ENCODE measurements around the gene EFS.
A peak's percentile ranks its signal among the peaks of the same experiment; 100 is the strongest.

EFS gene

DNA sequence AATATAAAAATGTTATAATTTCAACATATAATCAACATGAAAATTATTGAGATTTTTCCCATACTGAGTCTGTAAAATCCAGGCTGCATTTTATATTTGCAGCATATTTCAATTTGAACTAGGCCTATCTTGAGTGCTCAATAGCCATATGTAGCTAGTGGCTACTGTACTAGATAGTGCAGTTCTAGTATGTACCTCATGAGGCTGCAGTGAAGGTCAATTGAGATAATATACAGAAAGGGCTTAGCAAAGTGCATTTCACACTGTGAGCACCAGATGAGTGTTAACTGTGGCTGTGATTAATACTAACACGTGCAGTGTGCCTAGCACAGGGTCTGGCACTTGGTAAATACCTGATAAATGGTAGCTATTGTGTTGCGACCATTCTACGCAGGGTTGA, 6.9 kb downstream of the EFS start:
- TF ChIP-seq, protein P1, sequence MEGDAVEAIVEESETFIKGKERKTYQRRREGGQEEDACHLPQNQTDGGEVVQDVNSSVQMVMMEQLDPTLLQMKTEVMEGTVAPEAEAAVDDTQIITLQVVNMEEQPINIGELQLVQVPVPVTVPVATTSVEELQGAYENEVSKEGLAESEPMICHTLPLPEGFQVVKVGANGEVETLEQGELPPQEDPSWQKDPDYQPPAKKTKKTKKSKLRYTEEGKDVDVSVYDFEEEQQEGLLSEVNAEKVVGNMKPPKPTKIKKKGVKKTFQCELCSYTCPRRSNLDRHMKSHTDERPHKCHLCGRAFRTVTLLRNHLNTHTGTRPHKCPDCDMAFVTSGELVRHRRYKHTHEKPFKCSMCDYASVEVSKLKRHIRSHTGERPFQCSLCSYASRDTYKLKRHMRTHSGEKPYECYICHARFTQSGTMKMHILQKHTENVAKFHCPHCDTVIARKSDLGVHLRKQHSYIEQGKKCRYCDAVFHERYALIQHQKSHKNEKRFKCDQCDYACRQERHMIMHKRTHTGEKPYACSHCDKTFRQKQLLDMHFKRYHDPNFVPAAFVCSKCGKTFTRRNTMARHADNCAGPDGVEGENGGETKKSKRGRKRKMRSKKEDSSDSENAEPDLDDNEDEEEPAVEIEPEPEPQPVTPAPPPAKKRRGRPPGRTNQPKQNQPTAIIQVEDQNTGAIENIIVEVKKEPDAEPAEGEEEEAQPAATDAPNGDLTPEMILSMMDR (conservative IDR thresholded peaks at IDR 0.05; ENCODE audit: low read depth, low read length) = no peak
- DNase-seq (ENCODE audit: low read depth) = no peak
- H3K4me3 ChIP-seq (ENCODE audit: low read length) = no peak overlapping the region

DNA sequence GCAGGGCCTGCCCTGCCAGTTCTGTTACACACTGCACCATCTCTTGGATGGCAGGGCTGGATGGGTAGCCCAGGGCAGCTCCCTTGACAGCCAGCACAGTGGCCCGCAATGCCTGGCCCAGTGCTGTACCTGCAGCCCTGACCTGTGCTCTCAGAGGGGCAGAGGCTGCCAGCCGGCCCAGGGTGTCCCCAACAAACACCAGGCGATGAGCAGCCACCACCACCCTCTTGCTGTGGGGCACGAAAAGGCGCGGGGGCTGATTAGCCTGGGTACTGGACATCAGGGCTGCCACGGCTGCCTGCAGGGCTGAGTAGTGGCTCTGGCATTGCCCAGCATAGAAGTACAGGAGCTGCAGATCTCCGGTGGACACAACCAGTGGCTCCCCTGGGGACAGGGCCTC, 7.7 kb downstream of the EFS start:
- DNase-seq (ENCODE audit: low read depth) = no peak
- no peak overlapping the region for H3K4me3 ChIP-seq (ENCODE audit: low read length)
- TF ChIP-seq, protein P1 (conservative IDR thresholded peaks at IDR 0.05; ENCODE audit: low read depth, low read length) = no peak

DNA sequence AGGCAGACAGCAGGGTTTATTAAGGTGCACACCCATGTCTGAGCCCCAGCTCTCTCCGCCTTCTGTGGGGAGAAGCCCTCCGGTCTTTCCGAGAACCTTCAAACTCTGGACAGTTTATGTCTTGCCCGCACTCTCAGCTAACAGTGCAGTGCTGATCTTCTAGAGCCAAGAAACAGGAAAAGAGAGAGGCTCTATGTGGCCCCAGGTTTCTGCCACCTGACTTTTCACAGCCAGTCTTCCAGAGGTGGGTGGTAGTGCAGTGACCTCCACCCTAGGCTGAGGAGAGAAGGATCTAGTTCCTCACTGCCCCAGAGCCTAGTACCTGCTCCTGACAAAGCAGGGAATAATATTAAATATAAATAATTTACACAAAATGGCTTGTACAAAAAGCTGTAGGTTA, 8.3 kb downstream of the EFS start:
- no peak for DNase-seq (ENCODE audit: low read depth)
- TF ChIP-seq, protein P1 (conservative IDR thresholded peaks at IDR 0.05; ENCODE audit: low read depth, low read length) = no peak
- H3K4me3 ChIP-seq (ENCODE audit: low read length) = no peak overlapping the region

DNA sequence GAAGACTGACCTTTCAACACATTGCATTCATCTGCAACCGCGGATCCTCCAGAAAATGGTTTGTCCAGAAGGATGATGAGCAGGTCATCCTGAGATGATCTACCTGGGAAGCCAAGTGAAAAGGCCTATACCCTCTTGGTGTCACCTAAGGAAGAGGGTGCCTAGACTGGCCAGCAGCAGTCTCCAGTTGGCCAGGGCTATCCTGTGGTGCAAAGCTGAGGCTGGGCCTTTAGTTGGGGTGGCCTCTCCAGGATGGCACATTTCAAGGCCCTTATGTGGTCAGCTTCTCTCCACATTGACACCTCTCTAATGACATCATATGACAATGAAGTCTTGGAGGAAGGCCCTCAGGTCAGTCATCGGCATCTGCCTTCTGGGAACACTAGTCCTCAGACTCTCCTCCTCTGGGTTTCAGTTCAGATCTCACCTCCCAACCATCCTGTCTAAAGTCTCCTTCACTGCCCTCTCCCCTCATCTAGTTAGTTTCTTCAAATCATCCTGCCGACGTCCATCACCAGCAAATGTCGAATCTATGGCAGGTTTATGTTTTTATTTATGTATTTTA, 9.0 kb downstream of the EFS start:
- no peak overlapping the region for H3K4me3 ChIP-seq (ENCODE audit: low read length)
- DNase-seq (ENCODE audit: low read depth) = no peak
- TF ChIP-seq, protein P1 (conservative IDR thresholded peaks at IDR 0.05; ENCODE audit: low read depth, low read length) = no peak

DNA sequence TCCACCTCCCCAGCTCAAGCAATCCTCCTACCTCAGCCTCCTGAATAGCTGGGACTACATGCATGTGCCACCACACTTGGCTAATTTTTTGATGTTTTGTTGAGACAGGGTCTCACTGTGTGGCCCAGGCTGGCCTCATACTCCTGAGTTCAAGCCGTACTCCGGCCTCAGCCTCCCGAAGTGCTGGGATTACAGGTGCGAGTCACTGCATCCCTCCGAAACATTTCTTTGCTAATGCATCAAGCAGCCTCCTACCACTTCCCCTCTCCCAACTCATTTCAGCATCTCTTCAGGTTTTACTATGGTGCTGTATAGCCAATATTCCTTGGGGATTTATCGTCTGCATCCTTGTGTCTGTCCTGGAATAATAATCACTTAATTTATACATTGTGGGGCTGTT, 10.0 kb downstream of the EFS start:
- no peak for DNase-seq (ENCODE audit: low read depth)
- TF ChIP-seq, protein P1 (conservative IDR thresholded peaks at IDR 0.05; ENCODE audit: low read depth, low read length) = no peak
- no peak overlapping the region for H3K4me3 ChIP-seq (ENCODE audit: low read length)

DNA sequence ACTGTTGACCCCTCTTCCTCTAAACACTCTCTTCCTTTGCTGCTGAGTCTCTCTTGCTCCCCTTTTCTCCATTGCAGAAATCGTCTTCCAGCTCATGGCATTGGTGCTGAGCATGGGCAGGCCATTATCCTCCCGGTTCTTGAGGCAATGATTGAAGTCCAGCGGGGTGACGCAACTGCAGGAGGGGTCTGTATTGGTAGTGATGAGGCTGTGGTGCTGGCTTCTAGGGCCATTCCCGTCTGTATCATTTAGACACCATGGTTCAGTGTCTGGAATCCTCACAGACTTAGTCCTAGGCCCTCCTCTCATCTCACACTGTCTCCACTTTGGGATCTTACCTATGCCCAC, 11.6 kb downstream of the EFS start:
- H3K4me3 ChIP-seq (ENCODE audit: low read length) = no peak overlapping the region
- TF ChIP-seq, protein P1 (conservative IDR thresholded peaks at IDR 0.05; ENCODE audit: low read depth, low read length) = no peak
- DNase-seq (ENCODE audit: low read depth) = no peak

DNA sequence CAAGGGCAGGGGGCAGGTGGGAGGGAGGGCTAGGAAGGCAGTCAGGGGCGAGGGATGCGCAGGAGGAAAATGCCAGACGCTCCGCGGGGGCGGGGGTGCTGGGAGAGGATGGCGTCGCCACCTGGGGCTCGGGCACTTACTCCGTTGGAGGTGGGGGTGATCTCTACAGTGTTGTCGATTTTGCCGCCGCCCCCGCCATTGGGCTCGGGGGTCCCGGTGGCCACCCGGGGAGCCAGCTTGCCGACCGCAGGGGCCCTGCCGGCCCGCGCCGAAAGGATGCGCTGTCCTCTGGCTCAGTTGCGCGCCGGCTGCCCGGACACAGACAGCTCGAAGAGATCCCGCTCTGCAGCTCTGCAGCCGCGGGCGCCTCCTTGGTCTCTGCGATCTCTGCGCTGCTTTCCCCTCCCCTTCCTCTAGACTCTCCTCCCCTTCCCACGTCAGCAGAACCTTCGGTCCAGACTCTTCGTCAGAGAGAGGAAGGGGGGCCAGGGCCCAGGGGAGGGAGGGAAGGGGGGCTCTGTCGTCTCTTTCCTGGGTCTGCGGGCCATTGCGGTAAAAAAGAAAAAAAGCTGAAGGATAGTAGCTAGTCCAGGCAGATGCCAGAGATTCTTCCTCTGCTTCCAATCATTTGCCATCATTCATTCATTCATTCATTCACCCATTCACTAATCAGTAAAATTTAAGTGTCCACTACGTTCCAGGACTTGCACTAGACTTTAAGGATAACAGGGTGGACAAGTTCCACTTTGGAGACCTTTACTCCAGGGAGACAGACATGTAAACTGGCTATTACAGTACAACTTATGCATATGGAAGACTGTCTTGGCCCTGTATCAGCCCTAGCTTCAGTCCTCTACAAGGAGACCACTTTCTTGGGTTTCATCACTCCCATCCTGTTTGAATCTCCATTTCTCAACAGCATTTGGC, 12.2 kb downstream of the EFS start, which contains the start of gene SLC22A17:
Gene SLC22A17, minus strand, starts transcription at position 382 of the 927 bp plus-strand sequence.
- peak within 1 kb of the TSS; percentile 60 for H3K4me3 ChIP-seq (ENCODE audit: low read length)
- TF ChIP-seq, protein P1 (conservative IDR thresholded peaks at IDR 0.05; ENCODE audit: low read depth, low read length) = peak; percentile 2
- no peak for DNase-seq (ENCODE audit: low read depth)

All from retinal pigment epithelial cell (primary cell).